HCT116 (cell line): ENCODE results near the gene TAS2R14. TPM values are rescaled to one million over a fixed set of nuclear protein-coding genes. Genes with fewer than 3 reads are reported as not detected.

Source experiments
- ATAC-seq: fragments of 200-7000 bp; cut with Tn5 transposase; 2 replicates; pipeline ENCODE4 v1.9.1; 2020; ENCODE audit warnings: mild to moderate bottlenecking, moderate library complexity
- BruUV-seq: library from RNA; stranded (reverse); fragments of 400-500 nt; replicated peaks from 2 replicates; lab custom pipeline; 2021; lab: Mats Ljungman, UMichigan
- CTCF ChIA-PET: fragments of 300-600 bp; sonication (Branson Sonifier 250); formaldehyde crosslinking; loops from one replicate; lab custom pipeline; 2021; ENCODE audit warnings: antibody characterized with exemption; lab: Charles Lee
- POLR2A ChIA-PET: fragments of 300-600, 350-600 bp; sonication (Branson Sonifier 250); formaldehyde crosslinking; loops from one replicate; lab custom pipeline; 2021; ENCODE audit warnings: antibody characterized with exemption; lab: Charles Lee
- RAD21 ChIA-PET, 2 experiments: fragments of 300-600 bp; sonication (Branson Sonifier 250); formaldehyde crosslinking; loops; one replicate each; lab custom pipeline; 2023; ENCODE audit warnings: low total read pairs in 2 of 2; ENCODE audit not compliant: uncharacterized antibody in 2 of 2, unreplicated experiment in 2 of 2, low non-redundant PET in 1 of 2; lab: Charles Lee
- DNase-seq: peaks from one replicate; pipeline ENCODE4 v3.0.0-alpha.2; 2010; ENCODE audit warnings: low read depth, low spot score
- H2AFZ ChIP-seq: fragments of 200-600 bp; shearing (Covaris generic), sonication (generic); 2 replicates; pipeline ENCODE4 v1.6.1; 2017; ENCODE audit warnings: low read depth, mixed run types, mixed read lengths, antibody characterized with exemption, low read length; ENCODE audit not compliant: poor library complexity, severe bottlenecking
- H3K27ac ChIP-seq: 2 replicates; pipeline ENCODE4 v1.5.1; 2012; ENCODE audit warnings: low read depth, low read length
- H3K27me3 ChIP-seq: fragments of 200-600 bp; sonication (generic); 2 replicates; pipeline ENCODE4 v1.6.1; 2016; ENCODE audit warnings: mixed run types, low read length, mixed read lengths; ENCODE audit not compliant: insufficient read depth
- H3K36me3 ChIP-seq, 2 experiments: fragments of 200-500 bp in 1 of 2; fragments of 200-600 bp in 1 of 2; sonication (Bioruptor generic) in 1 of 2; sonication (generic) in 1 of 2; 2 replicates each; pipeline versions ENCODE4 v1.5.1 to v1.6.1; 2014 to 2016; ENCODE audit warnings: low read length in 2 of 2, inconsistent platforms in 1 of 2, mixed read lengths in 1 of 2, mixed run types in 1 of 2; ENCODE audit not compliant: insufficient read depth in 2 of 2, control insufficient read depth in 1 of 2
- H3K4me1 ChIP-seq, 2 experiments: fragments of 200-600 bp in 1 of 2; sonication (generic) in 1 of 2; 2 replicates each; pipeline versions ENCODE4 v1.5.1 to v1.6.1; 2012 to 2017; ENCODE audit warnings: low read length in 2 of 2, inconsistent platforms in 1 of 2, mild to moderate bottlenecking in 1 of 2, mixed read lengths in 1 of 2, mixed run types in 1 of 2, moderate library complexity in 1 of 2; ENCODE audit not compliant: insufficient read depth in 2 of 2, control insufficient read depth in 1 of 2
- H3K4me2 ChIP-seq: fragments of 200-600 bp; sonication (generic); 2 replicates; pipeline ENCODE4 v1.6.1; 2017; ENCODE audit warnings: mixed run types, low read length, mixed read lengths
- H3K4me3 ChIP-seq, 2 experiments: fragments of 200-600 bp in 1 of 2; sonication (generic) in 1 of 2; replicated peaks in 1 of 2; 2 replicates each; pipeline ENCODE4 v1.5.1; 2011 to 2016; ENCODE audit warnings: low read length in 2 of 2, control low read depth in 1 of 2, low read depth in 1 of 2, mild to moderate bottlenecking in 1 of 2, mixed read lengths in 1 of 2, mixed run types in 1 of 2
- H3K79me2 ChIP-seq: fragments of 200-600 bp; sonication (generic); 2 replicates; pipeline ENCODE4 v1.6.1; 2017; ENCODE audit warnings: mild to moderate bottlenecking, mixed run types, low read length, moderate library complexity, mixed read lengths; ENCODE audit not compliant: insufficient read depth
- H3K9ac ChIP-seq: fragments of 200-600 bp; sonication (generic); 2 replicates; pipeline ENCODE4 v1.6.1; 2016; ENCODE audit warnings: low read length, mixed read lengths
- H3K9me2 ChIP-seq: fragments of 200-600 bp; sonication (generic), shearing (Covaris generic); 2 replicates; pipeline ENCODE4 v1.6.1; 2017; ENCODE audit warnings: mixed run types, mild to moderate bottlenecking, moderate library complexity; ENCODE audit not compliant: insufficient read depth
- H3K9me3 ChIP-seq, 2 experiments: fragments of 200-500 bp in 1 of 2; fragments of 200-600 bp in 1 of 2; sonication (Bioruptor generic) in 1 of 2; sonication (generic) in 1 of 2; 2 replicates each; pipeline ENCODE4 v1.6.1; 2014 to 2017; ENCODE audit warnings: low read length in 2 of 2, mixed read lengths in 2 of 2, inconsistent platforms in 1 of 2, low read depth in 1 of 2, mild to moderate bottlenecking in 1 of 2, mixed run types in 1 of 2, moderate library complexity in 1 of 2; ENCODE audit not compliant: control insufficient read depth in 1 of 2, insufficient read depth in 1 of 2
- H4K20me1 ChIP-seq: fragments of 200-600 bp; sonication (generic), shearing (Covaris generic); 2 replicates; pipeline ENCODE4 v1.6.1; 2017; ENCODE audit warnings: mixed run types, mild to moderate bottlenecking, moderate library complexity; ENCODE audit not compliant: insufficient read depth
- CBX3 ChIP-seq: IDR thresholded peaks from 2 replicates; pipeline ENCODE4 v1.6.1; 2012; ENCODE audit warnings: low read depth
- CEBPB ChIP-seq: IDR thresholded peaks from 2 replicates; pipeline ENCODE4 v1.6.1; 2012; ENCODE audit warnings: low read depth
- EGR1 ChIP-seq: IDR thresholded peaks from 2 replicates; pipeline ENCODE4 v1.6.1; 2012; ENCODE audit warnings: low read depth
- ELF1 ChIP-seq: IDR thresholded peaks from 2 replicates; pipeline ENCODE4 v1.6.1; 2012; ENCODE audit warnings: low read depth, borderline replicate concordance
- EZH2 ChIP-seq: fragments of 200-600 bp; sonication (generic); IDR thresholded peaks from 2 replicates; pipeline ENCODE4 v1.6.1; 2017; ENCODE audit warnings: antibody characterized with exemption, mixed run types
- EZH2phosphoT487 ChIP-seq: fragments of 200-600 bp; IDR thresholded peaks from 2 replicates; pipeline ENCODE4 v1.6.1; 2018; ENCODE audit warnings: antibody characterized with exemption, borderline replicate concordance
- FOSL1 ChIP-seq: IDR thresholded peaks from 2 replicates; pipeline ENCODE4 v1.6.1; 2012; ENCODE audit warnings: low read depth
- JUND ChIP-seq: IDR thresholded peaks from 2 replicates; pipeline ENCODE4 v1.6.1; 2012
- POLR2AphosphoS5 ChIP-seq: IDR thresholded peaks from 2 replicates; pipeline ENCODE4 v1.6.1; 2011; ENCODE audit warnings: mild to moderate bottlenecking, low read depth, low read length, moderate library complexity
- RAD21 ChIP-seq: IDR thresholded peaks from 2 replicates; pipeline ENCODE4 v1.6.1; 2012; ENCODE audit warnings: low read depth, mild to moderate bottlenecking
- REST ChIP-seq: IDR thresholded peaks from 2 replicates; pipeline ENCODE4 v1.6.1; 2012; ENCODE audit warnings: low read depth
- SIN3A ChIP-seq: IDR thresholded peaks from 2 replicates; pipeline ENCODE4 v1.6.1; 2012; ENCODE audit warnings: low read depth
- SP1 ChIP-seq: IDR thresholded peaks from 2 replicates; pipeline ENCODE4 v1.6.1; 2012; ENCODE audit warnings: low read depth
- SRF ChIP-seq: IDR thresholded peaks from 2 replicates; pipeline ENCODE4 v1.6.1; 2012; ENCODE audit warnings: low read depth
- YY1 ChIP-seq: IDR thresholded peaks from 2 replicates; pipeline ENCODE4 v1.6.1; 2011; ENCODE audit warnings: low read length, low read depth, moderate library complexity, mild to moderate bottlenecking; ENCODE audit not compliant: insufficient replicate concordance; ENCODE audit errors: extremely low read depth
- ZFX ChIP-seq: fragments of 450-650 bp; IDR thresholded peaks from 2 replicates; pipeline ENCODE4 v1.6.1; 2017
- ZNF274 ChIP-seq: fragments of 200-500 bp; sonication (Bioruptor generic); IDR thresholded peaks from 2 replicates; pipeline ENCODE4 v1.6.1; 2014; ENCODE audit warnings: mild to moderate bottlenecking, low read depth, low read length, inconsistent platforms
- intact Hi-C: fragments of 100-400 bp; cut with micrococcal nuclease; formaldehyde crosslinking; loops from 2 replicates; pipeline ENCODE4 v1.10.0; 2022
- total RNA-seq: library from RNA; stranded (reverse); gene quantifications from one replicate; pipeline ENCODE4 v1.2.1, GENCODE V29; 2021; ENCODE audit not compliant: unreplicated experiment
- TF ChIP-seq, protein P1 (sequence below), 3 experiments: fragments of 200-600 bp in 1 of 3; sonication (generic) in 1 of 3; IDR thresholded peaks in 2 of 3; conservative IDR thresholded peaks in 1 of 3; 2 replicates each; pipeline ENCODE4 v1.5.1; 2012 to 2017; ENCODE audit warnings: low read depth in 2 of 3, low read length in 2 of 3, antibody characterized with exemption in 1 of 3, borderline replicate concordance in 1 of 3, control low read depth in 1 of 3, mild to moderate bottlenecking in 1 of 3, mixed read lengths in 1 of 3, mixed run types in 1 of 3, moderate library complexity in 1 of 3; ENCODE audit not compliant: insufficient read depth in 1 of 3
- TF ChIP-seq, protein P2 (sequence below): IDR thresholded peaks from 2 replicates; pipeline ENCODE4 v1.6.1; 2011; ENCODE audit warnings: mild to moderate bottlenecking, low read length, moderate library complexity; ENCODE audit not compliant: insufficient replicate concordance; ENCODE audit errors: extremely low read depth
- TF ChIP-seq, protein P3 (sequence below): IDR thresholded peaks from 2 replicates; pipeline ENCODE4 v1.6.1; 2012

The TAS2R14 gene
- total RNA-seq, 1 experiment from 2014 or later, result 1.9 TPM

DNA sequence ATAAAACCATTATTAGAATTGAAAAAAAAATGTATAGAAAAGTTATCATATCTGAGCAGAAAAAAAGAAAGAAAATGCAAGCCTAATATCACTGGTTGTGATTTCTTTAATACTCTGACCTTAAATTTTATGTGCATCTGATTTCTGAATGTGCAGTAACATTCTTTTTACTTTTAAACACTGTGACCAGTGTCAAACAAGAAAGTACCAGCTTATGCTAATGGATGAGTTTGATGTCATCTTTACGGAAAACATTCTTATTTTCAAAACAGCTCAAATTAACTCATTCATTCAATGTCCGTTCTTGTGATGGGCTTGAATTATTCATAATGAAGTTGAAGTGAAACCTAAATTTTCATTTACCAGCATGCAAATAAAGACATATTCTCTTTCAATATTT, 47.7 kb upstream of the TAS2R14 start, which contains the start of gene TAS2R50:
TAS2R50 (minus strand) TSS at position 101 of the 400 bp plus-strand sequence; CDS start at position 49, 52 bp downstream.
- Histone ChIP-seq H4K20me1 (no peaks in the 10 kb centered on the region), H3K9me3 (peaks cover 0 to 8% of the 10 kb centered on the region in 2 experiments; a peak in 1 of 4 replicates), H3K4me1 (no peaks in the 10 kb centered on the region), H3K9me2 (no peaks in the 10 kb centered on the region), H3K27ac (no peak within 1 kb of the TSS), H2AFZ (no peak within 1 kb of the TSS), H3K27me3 (no peaks in the 10 kb centered on the region), H3K4me3 (no peak within 1 kb of the TSS), H3K9ac (no peak within 1 kb of the TSS), H3K79me2 (no peaks in the 10 kb centered on the region), H3K36me3 (no peaks in the 10 kb centered on the region), H3K4me2 (no peak within 1 kb of the TSS)
- no peak for DNase-seq
- no TSS peak for BruUV-seq
- RAD21 ChIA-PET, result no interaction called here
- no peak for ATAC-seq
- intact Hi-C loops, result no loop called here
- POLR2A ChIA-PET, result no interaction called here
- TF ChIP-seq EZH2, result no peak
- no peak for TF ChIP-seq POLR2AphosphoS5
- no peak for TF ChIP-seq ELF1
- TF ChIP-seq, protein P1, sequence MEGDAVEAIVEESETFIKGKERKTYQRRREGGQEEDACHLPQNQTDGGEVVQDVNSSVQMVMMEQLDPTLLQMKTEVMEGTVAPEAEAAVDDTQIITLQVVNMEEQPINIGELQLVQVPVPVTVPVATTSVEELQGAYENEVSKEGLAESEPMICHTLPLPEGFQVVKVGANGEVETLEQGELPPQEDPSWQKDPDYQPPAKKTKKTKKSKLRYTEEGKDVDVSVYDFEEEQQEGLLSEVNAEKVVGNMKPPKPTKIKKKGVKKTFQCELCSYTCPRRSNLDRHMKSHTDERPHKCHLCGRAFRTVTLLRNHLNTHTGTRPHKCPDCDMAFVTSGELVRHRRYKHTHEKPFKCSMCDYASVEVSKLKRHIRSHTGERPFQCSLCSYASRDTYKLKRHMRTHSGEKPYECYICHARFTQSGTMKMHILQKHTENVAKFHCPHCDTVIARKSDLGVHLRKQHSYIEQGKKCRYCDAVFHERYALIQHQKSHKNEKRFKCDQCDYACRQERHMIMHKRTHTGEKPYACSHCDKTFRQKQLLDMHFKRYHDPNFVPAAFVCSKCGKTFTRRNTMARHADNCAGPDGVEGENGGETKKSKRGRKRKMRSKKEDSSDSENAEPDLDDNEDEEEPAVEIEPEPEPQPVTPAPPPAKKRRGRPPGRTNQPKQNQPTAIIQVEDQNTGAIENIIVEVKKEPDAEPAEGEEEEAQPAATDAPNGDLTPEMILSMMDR (IDR thresholded peaks at IDR 0.05 in 2 of 3, conservative IDR thresholded peaks at IDR 0.05 in 1 of 3; ENCODE audit: borderline replicate concordance in 1 of 3, insufficient read depth in 1 of 3, low read depth in 2 of 3, low read length in 2 of 3), result no peak
- TF ChIP-seq JUND, result no peak
- TF ChIP-seq ZFX, result no peak
- TF ChIP-seq, protein P2, sequence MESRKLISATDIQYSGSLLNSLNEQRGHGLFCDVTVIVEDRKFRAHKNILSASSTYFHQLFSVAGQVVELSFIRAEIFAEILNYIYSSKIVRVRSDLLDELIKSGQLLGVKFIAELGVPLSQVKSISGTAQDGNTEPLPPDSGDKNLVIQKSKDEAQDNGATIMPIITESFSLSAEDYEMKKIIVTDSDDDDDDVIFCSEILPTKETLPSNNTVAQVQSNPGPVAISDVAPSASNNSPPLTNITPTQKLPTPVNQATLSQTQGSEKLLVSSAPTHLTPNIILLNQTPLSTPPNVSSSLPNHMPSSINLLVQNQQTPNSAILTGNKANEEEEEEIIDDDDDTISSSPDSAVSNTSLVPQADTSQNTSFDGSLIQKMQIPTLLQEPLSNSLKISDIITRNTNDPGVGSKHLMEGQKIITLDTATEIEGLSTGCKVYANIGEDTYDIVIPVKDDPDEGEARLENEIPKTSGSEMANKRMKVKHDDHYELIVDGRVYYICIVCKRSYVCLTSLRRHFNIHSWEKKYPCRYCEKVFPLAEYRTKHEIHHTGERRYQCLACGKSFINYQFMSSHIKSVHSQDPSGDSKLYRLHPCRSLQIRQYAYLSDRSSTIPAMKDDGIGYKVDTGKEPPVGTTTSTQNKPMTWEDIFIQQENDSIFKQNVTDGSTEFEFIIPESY, result no peak
- no peak for TF ChIP-seq CBX3
- no peak for TF ChIP-seq SIN3A
- no peak for TF ChIP-seq FOSL1
- TF ChIP-seq, protein P3, sequence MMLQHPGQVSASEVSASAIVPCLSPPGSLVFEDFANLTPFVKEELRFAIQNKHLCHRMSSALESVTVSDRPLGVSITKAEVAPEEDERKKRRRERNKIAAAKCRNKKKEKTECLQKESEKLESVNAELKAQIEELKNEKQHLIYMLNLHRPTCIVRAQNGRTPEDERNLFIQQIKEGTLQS, result no peak
- no peak for TF ChIP-seq REST
- no peak for TF ChIP-seq CEBPB
- no peak for TF ChIP-seq EZH2phosphoT487
- TF ChIP-seq EGR1, result no peak
- no peak for TF ChIP-seq ZNF274
- TF ChIP-seq YY1, result no peak
- no peak for TF ChIP-seq SP1
- no peak for TF ChIP-seq SRF
- TF ChIP-seq RAD21, result no peak
- CTCF ChIA-PET, result no interaction called here
